ENCODE results near the gene ANKRD24. TPM values are rescaled to one million over a fixed set of nuclear protein-coding genes. Genes with fewer than 3 reads are reported as not detected.

The ANKRD24 gene
- total and polyA plus RNA-seq, 2 experiments from 2014 or later: 6.2 to 7.4 TPM

- TF ChIP-seq, protein P1, sequence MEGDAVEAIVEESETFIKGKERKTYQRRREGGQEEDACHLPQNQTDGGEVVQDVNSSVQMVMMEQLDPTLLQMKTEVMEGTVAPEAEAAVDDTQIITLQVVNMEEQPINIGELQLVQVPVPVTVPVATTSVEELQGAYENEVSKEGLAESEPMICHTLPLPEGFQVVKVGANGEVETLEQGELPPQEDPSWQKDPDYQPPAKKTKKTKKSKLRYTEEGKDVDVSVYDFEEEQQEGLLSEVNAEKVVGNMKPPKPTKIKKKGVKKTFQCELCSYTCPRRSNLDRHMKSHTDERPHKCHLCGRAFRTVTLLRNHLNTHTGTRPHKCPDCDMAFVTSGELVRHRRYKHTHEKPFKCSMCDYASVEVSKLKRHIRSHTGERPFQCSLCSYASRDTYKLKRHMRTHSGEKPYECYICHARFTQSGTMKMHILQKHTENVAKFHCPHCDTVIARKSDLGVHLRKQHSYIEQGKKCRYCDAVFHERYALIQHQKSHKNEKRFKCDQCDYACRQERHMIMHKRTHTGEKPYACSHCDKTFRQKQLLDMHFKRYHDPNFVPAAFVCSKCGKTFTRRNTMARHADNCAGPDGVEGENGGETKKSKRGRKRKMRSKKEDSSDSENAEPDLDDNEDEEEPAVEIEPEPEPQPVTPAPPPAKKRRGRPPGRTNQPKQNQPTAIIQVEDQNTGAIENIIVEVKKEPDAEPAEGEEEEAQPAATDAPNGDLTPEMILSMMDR (IDR thresholded peaks at IDR 0.05; ENCODE audit: low read depth, low read length): no peak
- no peak overlapping the region for H3K4me3 ChIP-seq
- H3K36me3 ChIP-seq: no peaks in the 10 kb centered on the region
- no peaks in the 10 kb centered on the region for H3K4me1 ChIP-seq (ENCODE audit: low read depth)
- DNase-seq (ENCODE audit: low read depth in 1 of 2, low spot score in 1 of 2): no peak
- H3K27me3 ChIP-seq: peaks cover 13% of the 10 kb centered on the region
- H3K9me3 ChIP-seq (ENCODE audit: low read depth): no peaks in the 10 kb centered on the region
- no peak overlapping the region for H3K27ac ChIP-seq
Measured at GRCh38 chr19:4174895-4175668, 7.4 kb upstream of the ANKRD24 start.

- DNase-seq (ENCODE audit: low read depth in 1 of 2, low spot score in 1 of 2): no peak
- no peak overlapping the region for H3K27ac ChIP-seq
- H3K4me3 ChIP-seq: no peak overlapping the region
- peaks cover 13% of the 10 kb centered on the region for H3K27me3 ChIP-seq
- TF ChIP-seq, protein P1 (IDR thresholded peaks at IDR 0.05; ENCODE audit: low read depth, low read length): no peak
- H3K9me3 ChIP-seq (ENCODE audit: low read depth): no peaks in the 10 kb centered on the region
- no peaks in the 10 kb centered on the region for H3K36me3 ChIP-seq
- H3K4me1 ChIP-seq (ENCODE audit: low read depth): no peaks in the 10 kb centered on the region
Measured at GRCh38 chr19:4175669-4175931, 6.9 kb upstream of the ANKRD24 start.

DNA sequence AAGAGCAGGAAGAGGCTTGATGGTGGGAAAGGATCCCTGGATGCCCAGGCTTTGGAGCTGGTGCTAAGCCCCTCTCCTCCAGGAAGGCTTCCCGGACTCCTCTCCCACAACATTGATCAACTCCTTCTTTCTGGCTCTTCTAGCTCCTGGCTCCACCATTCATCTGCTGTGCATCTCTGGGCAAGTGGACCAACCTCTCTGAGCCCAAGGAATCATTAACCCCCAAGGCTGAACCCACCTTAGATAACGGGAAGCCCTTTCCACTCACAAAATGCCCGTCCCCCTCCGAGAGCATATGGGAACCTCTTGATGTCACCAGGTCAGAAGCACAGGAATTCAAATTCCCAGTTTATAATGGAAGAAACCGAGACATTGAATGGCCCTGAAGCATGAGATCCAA, 5.3 kb upstream of the ANKRD24 start:
- TF ChIP-seq, protein P1 (IDR thresholded peaks at IDR 0.05; ENCODE audit: low read depth, low read length): no peak
- Histone ChIP-seq H3K9me3 (ENCODE audit: low read depth) (no peaks in the 10 kb centered on the region), H3K27me3 (peaks cover 8% of the 10 kb centered on the region), H3K36me3 (no peaks in the 10 kb centered on the region), H3K4me3 (no peak overlapping the region), H3K27ac (no peak overlapping the region), H3K4me1 (ENCODE audit: low read depth) (no peaks in the 10 kb centered on the region)
- DNase-seq (ENCODE audit: low read depth in 1 of 2, low spot score in 1 of 2): no peak

- H3K36me3 ChIP-seq: no peaks in the 10 kb centered on the region
- TF ChIP-seq, protein P1 (IDR thresholded peaks at IDR 0.05; ENCODE audit: low read depth, low read length): no peak
- no peaks in the 10 kb centered on the region for H3K27me3 ChIP-seq
- no peaks in the 10 kb centered on the region for H3K4me1 ChIP-seq (ENCODE audit: low read depth)
- no peak for DNase-seq (ENCODE audit: low read depth in 1 of 2, low spot score in 1 of 2)
- no peaks in the 10 kb centered on the region for H3K9me3 ChIP-seq (ENCODE audit: low read depth)
- no peak overlapping the region for H3K4me3 ChIP-seq
- H3K27ac ChIP-seq: no peak overlapping the region
Measured at GRCh38 chr19:4178990-4179389, 3.5 kb upstream of the ANKRD24 start.

GRCh38 chr19:4181053-4181508, 1.4 kb upstream of the ANKRD24 start:
- no peaks in the 10 kb centered on the region for H3K9me3 ChIP-seq (ENCODE audit: low read depth)
- no peak overlapping the region for H3K4me3 ChIP-seq
- H3K27me3 ChIP-seq: no peaks in the 10 kb centered on the region
- H3K27ac ChIP-seq: no peak overlapping the region
- no peaks in the 10 kb centered on the region for H3K4me1 ChIP-seq (ENCODE audit: low read depth)
- DNase-seq (ENCODE audit: low read depth in 1 of 2, low spot score in 1 of 2): no peak
- no peaks in the 10 kb centered on the region for H3K36me3 ChIP-seq
- TF ChIP-seq, protein P1 (IDR thresholded peaks at IDR 0.05; ENCODE audit: low read depth, low read length): no peak

Measured in cardiac muscle cell (in vitro differentiated cells and primary cell).